ENCODE measurements around the gene TAS2R40. TPM values are rescaled to one million over a fixed set of nuclear protein-coding genes. Genes with fewer than 3 reads are reported as not detected.

Gene TAS2R40
- polyA plus RNA-seq, 1 donor from 2014 or later: not detected

- Histone ChIP-seq H2AFZ (ENCODE audit: low read depth, low read length) (no peak overlapping the region), H3K4me2 (ENCODE audit: low read length) (no peak overlapping the region), H3F3A (ENCODE audit: insufficient read depth, low read length, poor library complexity, severe bottlenecking) (no peaks in the 10 kb centered on the region), H3K9ac (ENCODE audit: low read length) (no peak overlapping the region), H3K27ac (ENCODE audit: low read length) (no peak overlapping the region), H3K9me3 (ENCODE audit: low read length) (no peaks in the 10 kb centered on the region), H4K20me1 (ENCODE audit: insufficient read depth) (no peaks in the 10 kb centered on the region), H3K27me3 (ENCODE audit: insufficient read depth, low read depth, low read length) (no peaks in the 10 kb centered on the region), H3K36me3 (ENCODE audit: insufficient read depth, low read length) (no peaks in the 10 kb centered on the region), H3K9me2 (ENCODE audit: insufficient read depth, low read length) (no peaks in the 10 kb centered on the region), H3K79me2 (replicated peaks; ENCODE audit: insufficient read depth, low read length) (no peaks in the 10 kb centered on the region), H3K4me3 (ENCODE audit: low read length) (no peak overlapping the region)
- TF ChIP-seq MXI1 (conservative IDR thresholded peaks at IDR 0.05; ENCODE audit: poor library complexity, severe bottlenecking) (no peak), TAF1 (IDR thresholded peaks at IDR 0.05; ENCODE audit: low read depth) (no peak), CTCF (IDR thresholded peaks at IDR 0.05; ENCODE audit: poor library complexity, severe bottlenecking) (no peak), EZH2 (IDR thresholded peaks at IDR 0.05; ENCODE audit: borderline replicate concordance, insufficient read depth, low read length, poor library complexity, severe bottlenecking) (no peak)
These were observed 40.5 kb upstream of the TAS2R40 start for GRCh38 chr7:143181349-143181748.

- Histone ChIP-seq H2AFZ (ENCODE audit: low read depth, low read length) (no peak within 1 kb of the TSS), H3K27ac (ENCODE audit: low read length) (no peak within 1 kb of the TSS), H3K4me3 (ENCODE audit: low read length) (no peak within 1 kb of the TSS), H3K9ac (ENCODE audit: low read length) (no peak within 1 kb of the TSS), H3K36me3 (ENCODE audit: insufficient read depth, low read length) (no peaks in the 10 kb centered on the region), H4K20me1 (ENCODE audit: insufficient read depth) (no peaks in the 10 kb centered on the region), H3K9me3 (ENCODE audit: low read length) (no peaks in the 10 kb centered on the region), H3F3A (ENCODE audit: insufficient read depth, low read length, poor library complexity, severe bottlenecking) (no peaks in the 10 kb centered on the region), H3K79me2 (replicated peaks; ENCODE audit: insufficient read depth, low read length) (no peaks in the 10 kb centered on the region), H3K27me3 (ENCODE audit: insufficient read depth, low read depth, low read length) (no peaks in the 10 kb centered on the region), H3K9me2 (ENCODE audit: insufficient read depth, low read length) (no peaks in the 10 kb centered on the region), H3K4me2 (ENCODE audit: low read length) (no peak within 1 kb of the TSS)
- no peak for TF ChIP-seq RAD21 (conservative IDR thresholded peaks at IDR 0.05)
- no peak for TF ChIP-seq MXI1 (conservative IDR thresholded peaks at IDR 0.05; ENCODE audit: poor library complexity, severe bottlenecking)
- TF ChIP-seq EZH2 (IDR thresholded peaks at IDR 0.05; ENCODE audit: borderline replicate concordance, insufficient read depth, low read length, poor library complexity, severe bottlenecking): no peak
- TF ChIP-seq CTCF (IDR thresholded peaks at IDR 0.05; ENCODE audit: poor library complexity, severe bottlenecking): no peak
- no peak for TF ChIP-seq POLR2AphosphoS5 (IDR thresholded peaks at IDR 0.05)
- no peak for TF ChIP-seq EP300 (conservative IDR thresholded peaks at IDR 0.05; ENCODE audit: poor library complexity, severe bottlenecking)
- no peak for TF ChIP-seq REST (IDR thresholded peaks at IDR 0.05; ENCODE audit: borderline replicate concordance)
These were observed 38.8 kb upstream of the TAS2R40 start, which contains the start of gene TAS2R39 for GRCh38 chr7:143183024-143183423. Gene TAS2R39 (plus strand): TSS chr7:143183419. CDS start chr7:143183419, 0 bp downstream.
